Measurements from ENCODE around the gene TMEM108.

Gene TMEM108

GRCh38 chr3:133121450-133121849 is 83.3 kb downstream of the TMEM108 start:
- DNase-seq = no peak

DNA sequence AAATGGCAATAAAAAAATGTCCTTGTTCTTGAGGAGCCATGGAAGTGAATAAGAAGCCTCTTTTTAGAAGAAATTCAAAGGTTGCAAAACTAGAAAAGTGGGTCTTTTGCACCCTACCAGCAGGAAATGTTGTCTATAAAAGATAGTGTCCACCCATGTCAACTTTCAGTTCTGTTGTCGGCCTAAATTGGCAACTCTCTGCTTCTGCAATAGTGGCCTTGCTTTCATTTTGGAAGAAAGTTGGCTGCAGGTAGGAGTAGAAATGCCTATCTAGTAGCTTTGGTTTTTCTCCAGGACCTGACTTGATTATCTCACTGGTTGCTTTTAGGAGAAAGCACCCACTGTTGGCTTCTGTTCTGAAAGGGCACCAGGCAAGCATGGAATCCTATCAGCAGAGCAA is 85.4 kb downstream of the TMEM108 start:
- DNase-seq = no peak

- no peak for DNase-seq
These were observed 86.3 kb downstream of the TMEM108 start for GRCh38 chr3:133124511-133124910.

GRCh38 chr3:133125171-133125570 is 87.0 kb downstream of the TMEM108 start:
- no peak for DNase-seq

DNA sequence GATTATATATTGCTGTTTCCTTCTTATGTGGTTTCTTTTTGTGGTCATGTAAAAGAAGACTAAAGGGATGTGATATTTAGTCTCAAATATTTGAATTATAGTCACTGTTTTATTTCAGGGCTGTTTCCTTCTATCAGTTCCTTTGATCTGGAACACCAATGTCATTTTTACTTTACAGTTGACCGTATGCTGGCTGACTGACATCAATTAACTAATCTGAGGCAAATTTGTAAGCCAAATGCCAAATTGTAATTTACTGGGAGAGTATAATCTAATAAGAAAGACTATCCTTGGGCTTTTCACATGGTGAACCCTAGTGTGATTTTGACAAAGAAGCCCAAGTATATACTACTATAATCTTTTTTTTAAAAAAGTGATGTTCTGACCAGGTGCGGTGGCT is 87.6 kb downstream of the TMEM108 start:
- no peak for DNase-seq

- no peak for DNase-seq
These were observed 89.2 kb downstream of the TMEM108 start for GRCh38 chr3:133127381-133127780.

GRCh38 chr3:133130168-133130567 is 92.0 kb downstream of the TMEM108 start:
- DNase-seq = no peak

DNA sequence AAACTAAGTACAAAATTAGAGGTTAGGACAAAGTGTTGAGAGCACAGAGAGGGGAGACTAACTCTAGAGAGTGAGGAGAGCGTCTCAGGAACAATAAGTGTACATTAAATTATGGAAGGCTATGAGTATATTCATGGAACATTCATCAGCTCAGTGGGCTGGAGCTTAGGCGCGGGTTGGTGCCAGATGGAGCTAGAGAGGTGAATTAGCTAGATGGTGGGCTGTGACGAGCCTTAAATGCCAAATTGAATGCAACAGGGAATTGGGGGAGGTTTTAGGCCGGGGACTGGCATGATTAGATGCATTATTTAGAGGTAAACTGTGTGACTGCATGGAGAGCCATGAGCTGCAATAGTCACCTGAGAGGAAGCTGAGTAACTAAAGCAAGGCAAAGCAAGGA is 97.1 kb downstream of the TMEM108 start:
- DNase-seq = no peak

DNA sequence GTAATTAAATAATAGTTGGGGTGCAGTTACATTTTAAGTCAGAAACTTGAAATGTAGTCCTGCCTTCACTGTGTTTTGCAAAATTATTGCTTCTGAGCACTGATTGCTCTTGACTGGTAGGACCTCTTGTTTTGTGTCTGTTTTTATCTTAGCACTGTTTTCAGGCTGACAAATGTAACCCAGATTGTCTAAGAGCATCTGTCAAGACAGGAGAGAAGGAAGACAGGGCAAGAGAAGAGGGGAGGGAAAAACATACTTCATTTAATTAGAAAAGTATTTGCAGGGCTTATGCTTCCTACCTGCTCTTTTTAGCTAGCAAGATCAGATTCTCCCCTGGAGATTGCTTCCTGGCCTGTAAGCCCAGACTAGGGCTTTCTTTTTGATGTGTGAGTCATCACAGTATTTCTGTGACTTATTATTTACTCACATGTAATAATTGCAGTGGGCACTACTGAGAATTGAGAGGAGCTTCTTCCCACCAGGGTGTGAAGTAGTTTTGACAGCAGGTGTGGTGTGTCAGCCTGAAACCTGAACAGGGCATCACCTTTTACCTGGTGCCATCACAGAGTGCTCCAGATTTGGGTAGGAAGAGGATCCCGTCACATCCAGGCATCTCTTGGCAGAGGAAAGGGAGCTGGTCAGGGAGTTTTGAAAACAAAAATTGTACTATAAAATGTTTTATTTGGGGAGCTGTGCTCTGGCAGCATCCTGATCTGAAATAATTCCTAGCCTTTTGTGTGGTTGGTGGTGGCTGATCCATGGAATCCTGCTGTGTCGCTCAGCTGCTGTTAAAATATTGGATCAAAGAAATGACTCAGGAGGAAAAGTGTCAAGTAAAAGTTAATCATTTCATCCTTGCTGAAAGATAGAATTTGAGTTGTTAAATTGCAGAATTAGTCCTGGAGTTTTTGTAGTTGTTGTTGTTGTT is 98.2 kb downstream of the TMEM108 start:
- DNase-seq = peak; percentile 19 to 23

GRCh38 chr3:133137042-133137996 is 99.1 kb downstream of the TMEM108 start:
- DNase-seq = no peak

DNA sequence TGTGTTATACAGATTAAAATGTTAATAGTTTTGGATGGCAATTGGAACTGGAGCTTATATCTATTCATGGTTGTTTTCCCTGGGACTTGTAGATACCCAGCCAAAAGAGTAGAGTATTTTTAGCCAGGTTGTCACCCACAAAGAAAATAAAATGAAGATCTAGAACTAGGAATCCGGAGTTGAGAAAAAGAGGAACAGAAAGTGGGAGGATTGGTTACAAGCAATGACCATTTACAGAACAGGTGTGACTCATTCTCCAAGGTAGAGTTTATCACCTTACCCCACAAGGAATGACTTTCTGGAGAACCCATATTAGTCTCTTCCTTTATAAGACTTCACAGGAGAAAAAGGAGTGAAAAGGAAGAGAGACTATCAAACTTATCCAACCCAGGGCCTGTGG is 99.8 kb downstream of the TMEM108 start:
- no peak for DNase-seq

GRCh38 chr3:133152056-133152455 is 113.9 kb downstream of the TMEM108 start:
- DNase-seq = peak in 1 of 2 experiments; percentile 38

- DNase-seq = no peak
These were observed 114.6 kb downstream of the TMEM108 start for GRCh38 chr3:133152681-133153220.

GRCh38 chr3:133153382-133153781 is 115.2 kb downstream of the TMEM108 start:
- no peak for DNase-seq

DNA sequence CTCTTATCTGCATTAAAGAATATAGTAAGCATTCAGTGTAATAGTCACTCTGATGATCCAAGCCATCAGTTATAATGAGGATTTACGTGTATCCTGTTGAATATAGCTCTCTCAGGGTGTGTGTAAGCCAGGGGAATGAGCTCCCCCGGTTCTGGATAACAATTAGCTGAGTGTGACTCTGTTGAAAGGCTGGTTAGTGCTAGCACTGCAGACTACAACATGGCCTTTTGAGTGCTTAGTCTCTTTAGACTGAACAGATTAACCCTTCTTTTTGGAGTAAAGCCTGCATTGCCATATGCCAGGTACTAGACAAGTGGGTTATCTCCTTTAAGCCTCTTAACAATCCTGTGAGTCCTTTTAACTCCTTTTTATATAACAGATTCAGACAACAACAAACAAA is 119.5 kb downstream of the TMEM108 start:
- DNase-seq = no peak

DNA sequence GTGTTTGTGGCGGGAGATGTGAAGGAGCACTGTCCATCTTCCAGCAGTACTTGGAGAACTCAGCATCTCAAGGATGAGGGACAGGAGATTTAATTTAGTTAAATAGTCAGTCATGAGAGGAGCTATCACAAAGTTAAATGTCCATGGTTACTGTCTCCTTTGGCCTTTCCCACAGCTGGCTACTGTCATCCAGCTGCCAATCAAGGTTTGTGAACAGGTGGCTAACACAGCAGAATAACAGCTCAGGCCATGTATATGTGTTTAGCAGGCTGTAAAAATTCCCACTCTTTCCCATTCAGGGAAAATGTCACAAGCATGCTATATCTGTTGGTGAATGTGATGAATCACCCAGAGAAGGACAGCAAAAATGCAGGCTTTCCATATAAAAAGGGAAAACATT is 120.5 kb downstream of the TMEM108 start:
- DNase-seq = no peak

GRCh38 chr3:133159498-133160475 is 121.6 kb downstream of the TMEM108 start:
- no peak for DNase-seq

- DNase-seq = no peak
These were observed 123.5 kb downstream of the TMEM108 start for GRCh38 chr3:133161656-133162055.

- DNase-seq = no peak
These were observed 124.1 kb downstream of the TMEM108 start for GRCh38 chr3:133162265-133162664.

DNA sequence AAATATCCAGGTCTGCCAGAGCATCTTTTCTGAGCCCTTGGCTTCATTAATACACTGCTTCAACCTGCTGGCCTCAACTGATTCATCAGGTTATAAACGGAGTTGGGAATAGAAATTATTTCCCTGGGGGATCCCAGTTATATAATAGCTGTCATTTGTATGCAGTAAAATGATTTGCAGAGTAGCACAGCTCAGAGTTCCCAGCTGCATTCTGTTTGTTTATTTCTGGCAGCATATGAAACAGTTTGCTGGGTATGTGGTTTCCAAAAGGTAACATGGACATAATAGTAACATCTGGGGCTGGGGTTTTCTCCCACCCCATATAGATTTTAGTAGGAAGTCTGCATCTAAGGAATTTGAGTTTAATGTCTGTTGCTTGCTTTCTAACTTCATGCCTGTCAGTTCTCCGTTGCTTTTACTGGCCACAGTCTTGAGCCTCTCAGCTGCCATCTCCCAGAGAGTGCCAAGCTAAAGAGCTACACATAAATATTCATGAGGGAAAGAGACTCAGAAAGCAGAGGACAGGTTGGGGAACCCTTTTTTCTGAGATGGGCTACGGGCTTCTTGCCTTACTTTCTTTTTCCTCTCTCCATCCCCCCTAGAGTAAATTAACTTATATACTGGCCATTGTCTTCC is 124.6 kb downstream of the TMEM108 start:
- DNase-seq = no peak

DNA sequence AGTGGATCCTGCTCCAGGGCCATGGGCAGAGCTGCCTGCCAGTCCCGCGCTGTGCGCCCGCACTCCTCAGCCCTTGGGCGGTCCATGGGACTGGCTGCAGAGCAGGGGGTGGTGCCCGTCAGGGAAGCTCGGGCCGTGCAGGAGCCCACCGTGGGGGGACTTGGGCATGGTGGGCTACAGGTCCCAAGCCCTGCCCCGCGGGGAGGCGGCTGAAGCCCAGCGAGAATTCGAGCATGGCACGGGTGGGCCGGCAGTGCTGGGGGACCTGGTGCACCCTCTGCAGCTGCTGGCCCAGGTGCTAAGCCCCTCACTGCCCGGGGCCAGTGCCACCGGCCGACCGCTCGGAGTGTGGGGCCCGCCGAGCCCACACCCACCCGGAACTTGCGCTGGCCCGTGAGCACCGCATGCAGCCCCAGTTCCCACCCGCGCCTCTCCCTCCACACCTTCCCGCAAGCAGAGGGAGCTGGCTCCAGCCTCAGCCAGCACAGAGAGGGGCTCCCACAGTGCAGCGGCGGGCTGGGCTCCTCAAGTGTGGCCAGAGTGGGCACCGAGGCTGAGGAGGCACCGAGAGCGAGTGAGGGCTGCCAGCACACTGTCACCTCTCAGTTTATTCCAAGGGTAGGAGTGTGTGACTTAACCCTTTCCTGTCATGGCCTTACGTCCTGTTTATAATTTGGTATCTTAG is 129.3 kb downstream of the TMEM108 start:
- DNase-seq = no peak
